ENCODE results near the gene FLNB.

DNA sequence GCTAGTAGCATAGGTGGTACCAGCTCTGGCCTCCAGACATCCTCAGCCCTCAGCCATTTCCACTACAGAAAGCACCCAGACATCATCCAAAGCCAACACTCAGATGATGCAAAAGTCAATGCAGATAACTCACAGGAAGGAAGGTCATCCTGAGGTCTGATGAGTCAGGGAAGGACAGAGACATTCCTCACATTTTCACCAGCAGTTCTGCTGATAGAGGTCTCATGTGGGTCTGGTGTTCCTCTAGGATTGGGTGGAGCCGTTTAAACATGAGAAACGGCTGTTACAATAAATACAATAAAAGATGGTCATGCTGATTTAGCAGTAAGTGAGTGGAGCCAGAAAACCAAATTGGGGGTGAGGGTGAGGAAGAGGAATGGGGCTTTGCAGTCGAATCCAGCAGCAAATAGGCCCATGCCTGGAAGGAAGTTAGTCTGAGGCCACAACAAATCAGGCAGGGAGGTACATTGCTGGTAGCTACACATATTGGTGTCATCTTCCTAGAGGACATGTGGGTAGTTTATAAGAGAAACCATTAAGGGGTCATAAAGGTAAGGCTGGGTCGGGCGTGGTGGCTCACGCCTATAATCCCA lies 33.3 kb upstream of the FLNB start:
- TF ChIP-seq, protein P1, sequence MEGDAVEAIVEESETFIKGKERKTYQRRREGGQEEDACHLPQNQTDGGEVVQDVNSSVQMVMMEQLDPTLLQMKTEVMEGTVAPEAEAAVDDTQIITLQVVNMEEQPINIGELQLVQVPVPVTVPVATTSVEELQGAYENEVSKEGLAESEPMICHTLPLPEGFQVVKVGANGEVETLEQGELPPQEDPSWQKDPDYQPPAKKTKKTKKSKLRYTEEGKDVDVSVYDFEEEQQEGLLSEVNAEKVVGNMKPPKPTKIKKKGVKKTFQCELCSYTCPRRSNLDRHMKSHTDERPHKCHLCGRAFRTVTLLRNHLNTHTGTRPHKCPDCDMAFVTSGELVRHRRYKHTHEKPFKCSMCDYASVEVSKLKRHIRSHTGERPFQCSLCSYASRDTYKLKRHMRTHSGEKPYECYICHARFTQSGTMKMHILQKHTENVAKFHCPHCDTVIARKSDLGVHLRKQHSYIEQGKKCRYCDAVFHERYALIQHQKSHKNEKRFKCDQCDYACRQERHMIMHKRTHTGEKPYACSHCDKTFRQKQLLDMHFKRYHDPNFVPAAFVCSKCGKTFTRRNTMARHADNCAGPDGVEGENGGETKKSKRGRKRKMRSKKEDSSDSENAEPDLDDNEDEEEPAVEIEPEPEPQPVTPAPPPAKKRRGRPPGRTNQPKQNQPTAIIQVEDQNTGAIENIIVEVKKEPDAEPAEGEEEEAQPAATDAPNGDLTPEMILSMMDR (IDR thresholded peaks at IDR 0.05), result no peak
- TF ChIP-seq CHD2 (IDR thresholded peaks at IDR 0.05; ENCODE audit: low read length, partially characterized antibody), result no peak
- no peak for TF ChIP-seq YY1 (IDR thresholded peaks at IDR 0.05; ENCODE audit: low read depth)
- no peak for TF ChIP-seq USF2 (IDR thresholded peaks at IDR 0.05; ENCODE audit: borderline replicate concordance, low read depth, low read length)
- peak; percentile 54; the same call in 1 of the 2 replicates for TF ChIP-seq FOXM1 (IDR thresholded peaks at IDR 0.05; ENCODE audit: low read depth)

Data from SK-N-SH (cell line).